Measurements from ENCODE around the gene EPN3. TPM values are rescaled to one million over a fixed set of nuclear protein-coding genes. Genes with fewer than 3 reads are reported as not detected.

The EPN3 gene
- total RNA-seq, 1 donor from 2014 or later: 19.9 TPM

GRCh38 chr17:50558091-50558490 lies 25.6 kb downstream of the EPN3 start:
- no peaks in the 10 kb centered on the region for H3K9me3 ChIP-seq (replicated peaks)
- intact Hi-C loops (cut with micrococcal nuclease): loop anchor here (10.0 kb wide), 1 partner anchor 137 kb away; no protein-coding TSS in a partner anchor
- TF ChIP-seq, protein P1, sequence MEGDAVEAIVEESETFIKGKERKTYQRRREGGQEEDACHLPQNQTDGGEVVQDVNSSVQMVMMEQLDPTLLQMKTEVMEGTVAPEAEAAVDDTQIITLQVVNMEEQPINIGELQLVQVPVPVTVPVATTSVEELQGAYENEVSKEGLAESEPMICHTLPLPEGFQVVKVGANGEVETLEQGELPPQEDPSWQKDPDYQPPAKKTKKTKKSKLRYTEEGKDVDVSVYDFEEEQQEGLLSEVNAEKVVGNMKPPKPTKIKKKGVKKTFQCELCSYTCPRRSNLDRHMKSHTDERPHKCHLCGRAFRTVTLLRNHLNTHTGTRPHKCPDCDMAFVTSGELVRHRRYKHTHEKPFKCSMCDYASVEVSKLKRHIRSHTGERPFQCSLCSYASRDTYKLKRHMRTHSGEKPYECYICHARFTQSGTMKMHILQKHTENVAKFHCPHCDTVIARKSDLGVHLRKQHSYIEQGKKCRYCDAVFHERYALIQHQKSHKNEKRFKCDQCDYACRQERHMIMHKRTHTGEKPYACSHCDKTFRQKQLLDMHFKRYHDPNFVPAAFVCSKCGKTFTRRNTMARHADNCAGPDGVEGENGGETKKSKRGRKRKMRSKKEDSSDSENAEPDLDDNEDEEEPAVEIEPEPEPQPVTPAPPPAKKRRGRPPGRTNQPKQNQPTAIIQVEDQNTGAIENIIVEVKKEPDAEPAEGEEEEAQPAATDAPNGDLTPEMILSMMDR (IDR thresholded peaks at IDR 0.05; ENCODE audit: borderline replicate concordance): no peak
- DNase-seq: no peak
- peaks cover 33% of the 10 kb centered on the region for H3K4me1 ChIP-seq
- H3K27ac ChIP-seq (replicated peaks): no peak overlapping the region
- H3K27me3 ChIP-seq (ENCODE audit: low read depth): peaks cover 66% of the 10 kb centered on the region
- no peak overlapping the region for H3K4me3 ChIP-seq
- peaks cover 12% of the 10 kb centered on the region for H3K36me3 ChIP-seq

DNA sequence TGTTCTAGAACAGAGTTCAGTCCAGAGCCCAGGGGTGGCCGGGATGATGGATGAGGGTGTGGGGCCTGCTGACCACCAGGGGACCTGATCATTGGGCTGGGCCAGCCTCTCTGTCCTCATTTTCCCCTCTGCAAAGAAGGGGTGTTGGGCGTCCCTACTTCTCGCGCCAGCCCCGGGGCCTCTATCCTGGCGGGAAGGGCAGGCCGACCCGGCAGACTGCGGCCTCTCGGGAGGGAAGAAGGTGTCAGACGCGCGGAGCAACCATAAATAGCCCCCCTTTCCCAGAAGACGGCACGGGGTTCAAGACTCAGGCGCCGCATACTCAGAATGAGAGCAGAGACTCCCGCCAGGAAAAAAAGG lies 26.0 kb downstream of the EPN3 start:
- Histone ChIP-seq H3K4me1 (peaks cover 33% of the 10 kb centered on the region), H3K9me3 (replicated peaks) (no peaks in the 10 kb centered on the region), H3K4me3 (peak overlapping the region; percentile 70), H3K27me3 (ENCODE audit: low read depth) (peaks cover 71% of the 10 kb centered on the region), H3K36me3 (peaks cover 12% of the 10 kb centered on the region), H3K27ac (replicated peaks) (no peak overlapping the region)
- TF ChIP-seq, protein P1 (IDR thresholded peaks at IDR 0.05; ENCODE audit: borderline replicate concordance): no peak
- no peak for DNase-seq
- intact Hi-C loops (cut with micrococcal nuclease): loop anchor here (10.0 kb wide), 1 partner anchor 136 kb away; no protein-coding TSS in a partner anchor

DNA sequence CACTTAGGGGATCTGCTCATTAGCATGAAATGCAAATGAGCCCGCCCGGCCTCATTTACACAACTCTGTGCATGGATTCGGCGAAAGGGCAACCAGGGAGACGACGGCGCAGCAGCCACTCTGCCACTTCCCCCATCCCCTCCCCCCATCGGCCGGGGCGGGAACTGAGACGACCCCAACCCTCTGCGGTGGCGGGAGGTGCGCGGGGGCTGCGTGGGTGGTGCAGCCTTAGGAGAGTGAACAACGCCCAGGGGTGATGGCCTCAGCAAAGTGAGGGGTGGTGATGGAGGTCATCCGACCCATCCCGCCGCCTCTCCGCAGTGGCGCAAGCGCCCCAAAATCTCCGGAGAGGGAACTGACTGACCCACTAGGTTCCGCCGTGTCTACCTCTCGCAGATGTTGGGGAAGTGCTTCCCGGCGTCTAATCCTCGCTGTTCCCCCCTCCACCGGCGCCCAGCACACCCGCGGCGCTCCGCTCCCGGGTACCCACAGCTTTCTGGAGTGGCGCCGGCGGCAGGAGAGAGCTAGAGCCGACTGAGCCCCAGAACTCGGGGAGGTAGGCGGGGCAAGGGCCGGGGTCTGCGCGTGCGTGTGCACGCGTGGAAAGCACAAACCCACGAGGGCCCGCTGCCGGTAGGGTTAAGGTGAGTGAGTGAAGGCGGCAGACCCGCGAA lies 26.5 kb downstream of the EPN3 start:
- peaks cover 12% of the 10 kb centered on the region for H3K36me3 ChIP-seq
- intact Hi-C loops (cut with micrococcal nuclease): loop anchor here (10.0 kb wide), 1 partner anchor 136 kb away; no protein-coding TSS in a partner anchor
- H3K9me3 ChIP-seq (replicated peaks): no peaks in the 10 kb centered on the region
- peaks cover 74% of the 10 kb centered on the region for H3K27me3 ChIP-seq (ENCODE audit: low read depth)
- H3K27ac ChIP-seq (replicated peaks): no peak overlapping the region
- peak overlapping the region; percentile 70 for H3K4me3 ChIP-seq
- H3K4me1 ChIP-seq: peaks cover 33% of the 10 kb centered on the region
- DNase-seq: no peak
- TF ChIP-seq, protein P1 (IDR thresholded peaks at IDR 0.05; ENCODE audit: borderline replicate concordance): no peak

DNA sequence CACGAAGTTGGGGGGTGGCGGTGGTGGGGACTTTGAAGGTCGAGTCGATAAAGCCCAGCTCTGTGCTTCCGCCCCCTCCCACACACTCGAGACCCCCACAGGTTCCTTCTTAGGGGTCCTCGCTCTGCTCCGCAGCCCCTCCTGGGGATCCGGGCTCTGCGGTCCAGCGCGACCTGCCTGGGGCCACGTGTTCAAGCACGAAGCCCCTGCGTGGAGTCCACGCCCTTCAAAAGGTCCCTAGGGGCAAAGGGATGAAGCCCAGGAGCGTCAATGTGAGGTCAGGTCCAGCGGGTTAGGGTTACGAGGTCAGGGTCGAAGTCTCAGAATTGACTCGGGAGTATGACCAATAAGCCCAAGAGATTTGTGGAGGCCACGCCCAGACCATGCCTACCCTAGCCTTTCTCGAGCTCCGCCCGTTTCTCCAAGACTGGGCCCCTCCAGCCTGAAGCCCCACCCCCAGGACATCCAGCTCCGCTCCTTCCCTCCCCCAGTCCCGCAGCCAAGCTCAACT lies 27.2 kb downstream of the EPN3 start:
- Histone ChIP-seq H3K36me3 (peaks cover 12% of the 10 kb centered on the region), H3K9me3 (replicated peaks) (no peaks in the 10 kb centered on the region), H3K27ac (replicated peaks) (no peak overlapping the region), H3K4me3 (peak overlapping the region; percentile 70), H3K27me3 (ENCODE audit: low read depth) (peaks cover 81% of the 10 kb centered on the region), H3K4me1 (peaks cover 37% of the 10 kb centered on the region)
- intact Hi-C loops (cut with micrococcal nuclease): loop anchor here (10.0 kb wide), 1 partner anchor 135 kb away; no protein-coding TSS in a partner anchor
- DNase-seq: peak; percentile 42
- TF ChIP-seq, protein P1 (IDR thresholded peaks at IDR 0.05; ENCODE audit: borderline replicate concordance): no peak

DNA sequence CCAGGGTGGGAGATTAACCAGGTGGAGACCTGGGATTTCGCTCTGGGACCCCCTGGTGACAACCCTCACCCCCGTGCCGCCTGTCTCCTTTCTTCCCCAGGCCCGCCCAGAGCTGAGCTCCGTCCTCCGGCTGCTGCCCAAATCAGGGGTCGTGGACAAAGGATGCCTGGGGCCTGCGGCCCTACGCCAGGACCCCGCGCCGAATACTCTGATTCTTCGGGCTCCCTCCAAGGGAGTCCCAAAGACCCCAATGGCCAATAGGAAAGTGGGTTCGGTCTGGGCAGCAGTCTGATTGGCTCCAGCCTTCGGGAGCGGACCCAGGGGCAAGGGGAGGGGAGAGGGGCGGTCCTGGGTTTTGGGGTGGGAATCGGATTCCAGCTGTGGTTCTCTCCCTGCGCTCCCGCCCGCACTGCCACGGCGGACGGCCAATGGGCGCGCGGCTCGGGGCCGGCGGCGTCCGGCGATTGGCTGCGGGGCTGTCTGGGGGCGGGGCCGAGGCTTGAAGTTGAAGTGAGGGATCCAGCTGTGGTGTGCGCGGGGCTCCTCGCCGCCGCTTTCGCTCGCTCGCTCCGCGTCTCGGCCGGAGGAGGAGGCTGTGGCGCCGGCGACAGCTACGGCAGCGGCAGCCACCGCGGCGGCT lies 27.8 kb downstream of the EPN3 start, which contains the start of gene CACNA1G:
CACNA1G (plus strand) TSS at position 531 of the 640 bp plus-strand sequence. CDS start 745 bp downstream, outside the sequence.
- Histone ChIP-seq H3K27ac (replicated peaks) (no peak within 1 kb of the TSS), H3K36me3 (peaks cover 8% of the 10 kb centered on the region), H3K4me1 (peaks cover 43% of the 10 kb centered on the region), H3K27me3 (ENCODE audit: low read depth) (peaks cover 86% of the 10 kb centered on the region), H3K9me3 (replicated peaks) (no peaks in the 10 kb centered on the region), H3K4me3 (peak within 1 kb of the TSS; percentile 70)
- DNase-seq: peak; percentile 91
- intact Hi-C loops (cut with micrococcal nuclease): no loop called here
- TF ChIP-seq, protein P1 (IDR thresholded peaks at IDR 0.05; ENCODE audit: borderline replicate concordance): no peak
